GM12875 (cell line): ENCODE results near the gene NMRAL1.
A peak's percentile ranks its signal among the peaks of the same experiment; 100 is the strongest.

Source experiments
- H3K4me3 ChIP-seq: one replicate; pipeline ENCODE4 v1.5.1; 2011; ENCODE audit warnings: low read depth, low read length, control low read depth
- CTCF ChIP-seq: IDR thresholded peaks from 2 replicates; pipeline ENCODE4 v1.5.1; 2011; ENCODE audit warnings: low read depth, mild to moderate bottlenecking, control low read depth, inconsistent platforms, low read length, moderate library complexity, borderline replicate concordance; ENCODE audit not compliant: insufficient read depth

Gene NMRAL1

GRCh38 chr16:4415538-4416199 lies 58.8 kb downstream of the NMRAL1 start:
- peak overlapping the region; percentile 93 for H3K4me3 ChIP-seq
- TF ChIP-seq CTCF: no peak

GRCh38 chr16:4414187-4414917 lies 60.1 kb downstream of the NMRAL1 start:
- TF ChIP-seq CTCF: no peak
- H3K4me3 ChIP-seq: peak overlapping the region; percentile 93

GRCh38 chr16:4412854-4413253 lies 61.6 kb downstream of the NMRAL1 start:
- no peak overlapping the region for H3K4me3 ChIP-seq
- no peak for TF ChIP-seq CTCF

- TF ChIP-seq CTCF: no peak
- H3K4me3 ChIP-seq: no peak overlapping the region
These were observed 62.3 kb downstream of the NMRAL1 start for GRCh38 chr16:4412159-4412558.
